HG03064 (cell line): ENCODE data around the gene RNF2.
"Not testable (repeated sequence)": the region's sequence is repeated elsewhere in the genome, so short reads cannot be mapped to it uniquely, and the experiment has no call there.

Experiments
- ATAC-seq: cut with Tn5 transposase; IDR thresholded peaks from one replicate; pipeline ENCODE4 v1.9.1; 2021; ENCODE audit warnings: low read depth; ENCODE audit not compliant: unreplicated experiment

Gene RNF2

DNA sequence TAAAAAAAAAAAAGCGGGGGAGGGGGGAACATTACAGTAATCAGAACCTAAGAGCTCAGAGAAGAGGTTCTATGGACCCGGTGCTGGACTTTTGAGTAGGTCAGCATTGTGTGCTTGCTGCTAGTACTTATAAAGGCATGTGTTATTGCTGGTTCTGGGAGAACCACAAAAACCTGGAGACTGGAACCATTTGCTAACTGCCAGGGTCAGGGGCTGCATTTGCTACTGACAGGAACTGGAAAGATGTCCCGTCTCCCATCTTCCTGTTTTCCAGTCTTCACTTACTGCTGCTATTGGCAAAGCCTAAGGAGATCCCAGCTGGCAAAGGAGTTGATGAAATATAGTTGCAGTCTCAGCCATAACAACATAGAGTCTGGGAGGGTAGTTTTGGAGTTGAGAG, 4.3 kb downstream of the RNF2 start:
- ATAC-seq = no peak

GRCh38 chr1:185050823-185051451, 5.6 kb downstream of the RNF2 start:
- ATAC-seq = no peak

GRCh38 chr1:185053204-185053603, 7.8 kb downstream of the RNF2 start:
- ATAC-seq = no peak

- ATAC-seq = no peak
These were observed 9.2 kb downstream of the RNF2 start for GRCh38 chr1:185054365-185055060.

- ATAC-seq = no peak
These were observed 12.8 kb downstream of the RNF2 start for GRCh38 chr1:185058110-185058509.

DNA sequence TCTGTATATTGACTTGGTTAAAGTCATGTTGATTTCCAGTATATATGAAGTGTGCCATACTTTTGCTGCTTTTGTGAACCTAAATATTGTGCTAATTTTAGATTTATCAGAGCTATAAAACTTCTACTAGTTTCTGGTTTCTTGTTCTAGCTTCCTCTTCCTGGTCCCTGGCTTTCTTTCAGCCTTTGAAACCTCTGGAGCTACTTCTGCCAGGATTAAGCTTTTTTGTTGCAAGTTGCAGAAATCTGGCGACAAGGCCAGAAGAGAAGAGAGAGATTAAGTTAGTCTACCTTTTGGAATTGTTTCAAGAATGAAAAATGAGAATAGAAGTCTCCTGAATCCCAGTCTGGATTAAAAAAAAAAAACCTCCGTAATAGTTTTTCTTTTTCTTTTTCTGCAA, 13.5 kb downstream of the RNF2 start:
- ATAC-seq = no peak

DNA sequence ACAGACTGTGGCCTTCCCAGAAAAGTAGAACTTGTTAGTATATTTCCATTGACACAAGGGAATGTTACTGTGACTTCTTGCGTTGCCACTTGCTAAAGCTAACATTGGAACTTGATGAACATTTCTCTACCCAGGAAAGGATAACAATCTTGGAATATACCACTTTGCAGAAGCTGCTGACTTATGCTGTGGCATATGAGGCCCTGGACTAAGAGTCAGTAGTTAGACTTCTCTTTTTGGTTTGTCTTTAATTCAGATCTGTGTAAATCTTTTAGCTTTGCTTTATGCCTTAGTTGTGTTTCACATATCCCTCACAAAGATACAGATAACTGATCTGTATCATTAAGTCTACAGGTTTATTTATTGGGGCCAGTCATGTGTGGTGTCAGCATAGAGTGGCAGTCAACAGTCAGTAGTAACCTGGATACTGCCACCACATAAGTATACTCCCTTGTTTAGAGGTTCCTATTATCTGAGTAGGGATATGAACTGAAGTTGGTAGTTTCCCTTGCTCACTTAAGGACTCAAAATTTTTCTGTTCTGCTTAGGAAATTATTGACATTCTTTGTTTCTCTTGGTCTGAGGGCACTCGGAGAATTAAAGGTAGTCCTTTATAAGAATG, 14.7 kb downstream of the RNF2 start:
- ATAC-seq = no peak

DNA sequence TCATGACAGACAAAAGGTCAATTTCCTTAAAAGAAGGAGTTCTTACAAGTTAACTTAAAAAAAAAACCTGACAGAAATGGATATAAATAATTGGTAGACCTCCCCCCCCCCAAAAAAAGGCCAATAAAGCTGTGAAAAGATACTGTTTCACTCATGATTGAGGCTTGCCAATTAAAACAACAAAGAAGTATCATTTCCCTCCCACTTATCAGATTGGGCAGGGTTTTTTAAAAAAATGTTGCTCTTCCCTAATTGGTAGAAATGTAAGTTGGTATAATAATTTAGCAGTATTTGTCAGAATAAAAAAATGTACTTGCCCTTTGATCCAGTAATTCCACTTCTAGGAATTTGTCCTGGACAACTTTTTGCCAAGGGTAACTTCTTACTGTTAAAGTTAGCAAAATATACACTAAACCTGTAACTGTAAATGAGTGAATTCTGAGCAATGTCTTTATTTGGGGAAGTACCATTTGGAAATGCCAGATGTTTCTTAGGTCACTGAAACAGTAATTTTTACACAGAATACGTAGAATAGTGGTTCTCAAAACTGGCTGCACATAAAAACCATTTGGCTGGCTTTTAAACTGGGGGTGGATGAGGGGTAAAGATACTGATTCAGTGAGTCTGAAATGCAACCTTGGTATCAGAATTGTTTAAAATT, 17.5 kb downstream of the RNF2 start:
- ATAC-seq = no peak

- no peak for ATAC-seq
These were observed 18.4 kb downstream of the RNF2 start for GRCh38 chr1:185063719-185064118.

- ATAC-seq = not testable (repeated sequence)
These were observed 19.6 kb downstream of the RNF2 start for GRCh38 chr1:185065006-185065405.

GRCh38 chr1:185066181-185066580, 20.8 kb downstream of the RNF2 start:
- ATAC-seq = no peak

DNA sequence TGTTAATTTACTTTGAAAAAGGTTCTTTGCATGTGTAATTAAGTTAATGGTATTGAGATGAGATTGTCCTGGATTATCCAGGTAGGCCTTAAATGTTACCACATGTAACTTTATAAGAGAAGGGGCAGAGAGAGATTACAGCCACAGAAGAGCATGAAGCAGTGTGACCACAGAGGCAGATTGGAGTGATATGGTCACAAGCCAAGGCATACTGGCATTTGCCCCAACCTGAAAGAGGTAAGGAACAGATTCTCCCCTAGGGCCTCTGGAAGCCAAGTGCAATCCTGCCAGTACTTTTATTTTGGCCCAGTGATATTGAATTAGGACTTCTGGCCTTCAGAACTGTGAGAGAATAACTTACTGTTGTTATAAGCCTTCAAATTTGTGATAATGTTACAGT, 23.0 kb downstream of the RNF2 start:
- ATAC-seq = no peak

- ATAC-seq = no peak
These were observed 23.9 kb downstream of the RNF2 start for GRCh38 chr1:185069202-185069772.

DNA sequence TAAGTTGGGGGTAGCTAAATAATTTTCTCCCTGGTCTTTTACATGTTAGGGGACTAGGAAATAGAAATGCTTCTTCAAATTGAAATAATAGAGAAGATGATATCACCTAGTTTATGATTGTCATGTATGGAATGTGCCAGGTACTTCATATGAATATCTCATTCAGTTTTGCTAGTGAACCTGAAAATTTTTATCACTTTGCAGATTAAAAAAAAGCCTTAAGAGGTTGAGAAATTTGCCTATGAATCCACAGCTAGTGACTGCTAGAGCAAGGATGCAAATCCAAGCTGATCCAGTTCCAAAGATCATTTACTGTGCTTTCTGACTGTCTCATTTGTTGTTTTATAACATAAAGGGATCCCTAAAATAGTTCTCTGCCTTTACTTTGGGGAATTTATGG, 24.7 kb downstream of the RNF2 start:
- no peak for ATAC-seq

DNA sequence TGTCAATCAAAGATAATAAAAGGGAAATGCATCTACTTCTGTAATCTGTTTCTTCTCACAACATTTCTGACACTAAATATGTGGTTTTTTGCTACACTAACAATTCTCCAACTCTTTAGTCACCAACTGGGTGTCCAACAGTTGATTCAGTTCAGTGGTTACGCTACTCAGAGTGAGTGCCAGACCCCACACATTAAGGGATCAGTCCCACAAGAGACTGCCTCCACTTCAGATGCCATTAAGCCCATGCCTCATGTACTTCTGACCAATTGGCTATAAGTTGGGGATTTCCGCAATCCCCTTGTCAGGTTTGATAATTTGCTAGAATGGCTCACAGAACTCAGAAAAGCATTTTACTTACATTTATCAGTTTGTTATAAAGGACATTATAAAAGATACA, 28.4 kb downstream of the RNF2 start:
- ATAC-seq = no peak

GRCh38 chr1:185074307-185074706, 28.9 kb downstream of the RNF2 start:
- no peak for ATAC-seq

- no peak for ATAC-seq
These were observed 30.1 kb downstream of the RNF2 start for GRCh38 chr1:185075476-185075875.

GRCh38 chr1:185077374-185077773, 32.0 kb downstream of the RNF2 start:
- ATAC-seq = no peak

- ATAC-seq = no peak
These were observed 35.1 kb downstream of the RNF2 start for GRCh38 chr1:185080422-185080821.

GRCh38 chr1:185083818-185084217, 38.5 kb downstream of the RNF2 start:
- ATAC-seq = no peak

GRCh38 chr1:185087101-185087500, 41.7 kb downstream of the RNF2 start:
- no peak for ATAC-seq
